Astrocyte (in vitro differentiated cells and primary cell): ENCODE data around the gene ERI2. TPM values are rescaled to one million over a fixed set of nuclear protein-coding genes. Genes with fewer than 3 reads are reported as not detected.

Experiments
- DNase-seq: peaks from one replicate; pipeline ENCODE4 v3.0.0-alpha.2; 2010; ENCODE audit warnings: low read depth
- FAIRE-seq: peaks from 2 replicates; lab custom pipeline; 2011; peaks lifted over from hg19 to GRCh38; lab: Jason Lieb, UNC
- H2AFZ ChIP-seq: 2 replicates; pipeline ENCODE4 v1.6.0; 2012; ENCODE audit warnings: low read depth, low read length, inconsistent platforms
- H3K27ac ChIP-seq: 2 replicates; pipeline ENCODE4 v1.5.1; 2011; ENCODE audit warnings: low read depth, low read length, inconsistent platforms
- H3K27me3 ChIP-seq: 2 replicates; pipeline ENCODE4 v1.6.0; 2011; ENCODE audit warnings: low read length, inconsistent platforms; ENCODE audit not compliant: insufficient read depth
- H3K36me3 ChIP-seq: 2 replicates; pipeline ENCODE4 v1.5.1; 2011; ENCODE audit warnings: low read length, inconsistent platforms; ENCODE audit not compliant: insufficient read depth
- H3K4me1 ChIP-seq: 2 replicates; pipeline ENCODE4 v1.5.1; 2011; ENCODE audit warnings: low read length, inconsistent platforms; ENCODE audit not compliant: insufficient read depth
- H3K4me2 ChIP-seq: 2 replicates; pipeline ENCODE4 v1.6.0; 2012; ENCODE audit warnings: low read length, inconsistent platforms
- H3K4me3 ChIP-seq: 2 replicates; pipeline ENCODE4 v1.5.1; 2011; ENCODE audit warnings: low read depth, mild to moderate bottlenecking, low read length, inconsistent platforms; ENCODE audit not compliant: insufficient read depth
- H3K79me2 ChIP-seq: 2 replicates; pipeline ENCODE4 v1.6.0; 2012; ENCODE audit warnings: mild to moderate bottlenecking, low read length, inconsistent platforms; ENCODE audit not compliant: insufficient read depth
- H3K9ac ChIP-seq: 2 replicates; pipeline ENCODE4 v1.6.0; 2012; ENCODE audit warnings: mild to moderate bottlenecking, low read length, inconsistent platforms
- H3K9me3 ChIP-seq: 2 replicates; pipeline ENCODE4 v1.5.1; 2012; ENCODE audit warnings: low read depth, mild to moderate bottlenecking, low read length, inconsistent platforms; ENCODE audit not compliant: insufficient read depth
- H4K20me1 ChIP-seq: 2 replicates; pipeline ENCODE4 v1.6.0; 2012; ENCODE audit warnings: low read length, inconsistent platforms; ENCODE audit not compliant: insufficient read depth
- H3K27ac Mint-ChIP-seq: one replicate; pipeline ENCODE4 v1.8.0; 2021; ENCODE audit warnings: mild to moderate bottlenecking, mixed read lengths; ENCODE audit not compliant: unreplicated experiment
- H3K27me3 Mint-ChIP-seq: one replicate; pipeline ENCODE4 v1.8.0; 2021; ENCODE audit warnings: low read depth, mixed read lengths; ENCODE audit not compliant: unreplicated experiment
- H3K36me3 Mint-ChIP-seq: one replicate; pipeline ENCODE4 v1.8.0; 2021; ENCODE audit warnings: low read depth, mixed read lengths; ENCODE audit not compliant: unreplicated experiment
- H3K4me1 Mint-ChIP-seq: one replicate; pipeline ENCODE4 v1.8.0; 2021; ENCODE audit warnings: low read depth, mixed read lengths; ENCODE audit not compliant: unreplicated experiment
- H3K4me3 Mint-ChIP-seq: one replicate; pipeline ENCODE4 v1.8.0; 2021; ENCODE audit warnings: mild to moderate bottlenecking, moderate library complexity, mixed read lengths; ENCODE audit not compliant: unreplicated experiment
- H3K9me3 Mint-ChIP-seq: one replicate; pipeline ENCODE4 v1.8.0; 2021; ENCODE audit warnings: mild to moderate bottlenecking, mixed read lengths; ENCODE audit not compliant: unreplicated experiment
- EZH2 ChIP-seq: IDR thresholded peaks from 2 replicates; pipeline ENCODE4 v1.6.1; 2012; ENCODE audit warnings: mild to moderate bottlenecking, low read length, inconsistent platforms; ENCODE audit not compliant: insufficient read depth
- total RNA-seq: library from RNA; stranded (reverse); gene quantifications from 2 replicates; pipeline ENCODE4 v1.2.1, GENCODE V29; 2021
- TF ChIP-seq, protein P1 (sequence below): IDR thresholded peaks from 2 replicates; pipeline ENCODE4 v1.5.1; 2011; ENCODE audit warnings: low read depth, mild to moderate bottlenecking, inconsistent platforms, low read length, moderate library complexity; ENCODE audit not compliant: insufficient read depth

The ERI2 gene
- total RNA-seq, 1 donor from 2014 or later = 12.9 TPM

DNA sequence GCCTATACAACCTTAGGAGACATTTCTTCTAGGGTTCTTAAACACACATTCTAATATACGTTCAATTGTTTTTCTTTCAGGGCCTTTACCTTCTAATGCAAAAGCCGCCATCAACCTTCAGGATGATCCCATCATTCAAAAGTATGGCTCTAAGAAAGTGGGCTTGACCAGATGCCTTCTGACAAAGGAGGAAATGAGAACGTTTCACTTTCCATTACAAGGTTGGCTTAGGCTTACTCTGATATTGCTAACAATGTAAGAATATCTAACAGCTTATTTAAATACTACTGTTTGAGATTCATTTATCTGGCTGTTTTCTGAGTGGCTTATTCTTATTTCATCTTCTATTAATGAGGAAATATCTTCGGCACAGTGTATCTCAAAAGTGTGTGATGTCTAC lies 15.4 kb upstream of the ERI2 start:
- H3K27me3 ChIP-seq = no peaks in the 10 kb centered on the region
- FAIRE-seq (no peak), DNase-seq (no peak)
- no peak overlapping the region for H3K4me2 ChIP-seq
- H3K36me3 ChIP-seq = peaks cover 12% of the 10 kb centered on the region
- Mint-ChIP-seq H3K9me3 (no peaks in the 10 kb centered on the region), H3K4me3 (no peak overlapping the region), H3K4me1 (no peaks in the 10 kb centered on the region), H3K36me3 (peaks cover 2% of the 10 kb centered on the region), H3K27me3 (no peaks in the 10 kb centered on the region), H3K27ac (no peak overlapping the region)
- H3K4me3 ChIP-seq = no peak overlapping the region
- no peak overlapping the region for H3K27ac ChIP-seq
- TF ChIP-seq, protein P1, sequence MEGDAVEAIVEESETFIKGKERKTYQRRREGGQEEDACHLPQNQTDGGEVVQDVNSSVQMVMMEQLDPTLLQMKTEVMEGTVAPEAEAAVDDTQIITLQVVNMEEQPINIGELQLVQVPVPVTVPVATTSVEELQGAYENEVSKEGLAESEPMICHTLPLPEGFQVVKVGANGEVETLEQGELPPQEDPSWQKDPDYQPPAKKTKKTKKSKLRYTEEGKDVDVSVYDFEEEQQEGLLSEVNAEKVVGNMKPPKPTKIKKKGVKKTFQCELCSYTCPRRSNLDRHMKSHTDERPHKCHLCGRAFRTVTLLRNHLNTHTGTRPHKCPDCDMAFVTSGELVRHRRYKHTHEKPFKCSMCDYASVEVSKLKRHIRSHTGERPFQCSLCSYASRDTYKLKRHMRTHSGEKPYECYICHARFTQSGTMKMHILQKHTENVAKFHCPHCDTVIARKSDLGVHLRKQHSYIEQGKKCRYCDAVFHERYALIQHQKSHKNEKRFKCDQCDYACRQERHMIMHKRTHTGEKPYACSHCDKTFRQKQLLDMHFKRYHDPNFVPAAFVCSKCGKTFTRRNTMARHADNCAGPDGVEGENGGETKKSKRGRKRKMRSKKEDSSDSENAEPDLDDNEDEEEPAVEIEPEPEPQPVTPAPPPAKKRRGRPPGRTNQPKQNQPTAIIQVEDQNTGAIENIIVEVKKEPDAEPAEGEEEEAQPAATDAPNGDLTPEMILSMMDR = no peak
- TF ChIP-seq EZH2 = no peak
- no peak overlapping the region for H2AFZ ChIP-seq
- H4K20me1 ChIP-seq = no peaks in the 10 kb centered on the region
- no peaks in the 10 kb centered on the region for H3K9me3 ChIP-seq
- no peaks in the 10 kb centered on the region for H3K4me1 ChIP-seq
- no peak overlapping the region for H3K9ac ChIP-seq
- H3K79me2 ChIP-seq = no peaks in the 10 kb centered on the region

DNA sequence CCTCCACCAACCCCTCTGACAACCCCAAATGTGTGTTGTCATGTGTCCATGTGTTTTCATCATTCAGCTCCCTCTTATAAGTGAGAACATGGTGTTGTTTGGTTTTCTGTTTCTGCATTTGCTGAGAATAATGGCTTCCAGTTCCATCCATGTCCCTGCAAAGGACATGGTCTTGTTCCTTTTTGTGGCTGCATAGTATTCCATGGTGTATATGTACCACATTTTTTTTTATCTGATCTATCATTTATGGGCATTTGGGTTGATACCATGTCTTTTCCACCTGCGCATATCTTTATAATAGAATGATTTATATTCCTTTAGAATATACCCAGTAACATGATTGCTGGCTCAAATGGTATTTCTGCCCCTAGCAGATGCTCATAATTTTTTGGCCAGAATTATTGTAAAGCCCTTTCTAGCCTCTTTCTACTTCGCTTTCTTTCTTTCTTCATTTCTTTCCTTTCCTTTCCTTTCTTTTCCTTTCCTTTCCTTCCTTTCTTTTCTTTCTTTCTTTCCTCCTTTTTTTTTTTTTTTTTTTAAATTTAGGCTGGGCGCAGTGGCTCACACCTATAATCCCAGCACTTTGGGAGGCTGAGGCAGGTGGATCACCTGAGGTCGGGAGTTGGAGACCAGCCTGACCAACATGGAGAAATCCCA lies 12.8 kb upstream of the ERI2 start:
- H3K36me3 Mint-ChIP-seq = peaks cover 2% of the 10 kb centered on the region
- H3K4me1 ChIP-seq = peaks cover 6% of the 10 kb centered on the region
- FAIRE-seq (no peak), DNase-seq (no peak)
- H3K36me3 ChIP-seq = peaks cover 9% of the 10 kb centered on the region
- no peak overlapping the region for H3K4me3 ChIP-seq
- no peaks in the 10 kb centered on the region for H3K9me3 Mint-ChIP-seq
- no peak overlapping the region for H3K4me3 Mint-ChIP-seq
- H3K4me2 ChIP-seq = no peak overlapping the region
- no peak overlapping the region for H3K27ac Mint-ChIP-seq
- H3K9me3 ChIP-seq = no peaks in the 10 kb centered on the region
- H4K20me1 ChIP-seq = no peaks in the 10 kb centered on the region
- H3K27me3 ChIP-seq = no peaks in the 10 kb centered on the region
- H3K79me2 ChIP-seq = no peaks in the 10 kb centered on the region
- H3K4me1 Mint-ChIP-seq = no peaks in the 10 kb centered on the region
- TF ChIP-seq, protein P1 = no peak
- no peak for TF ChIP-seq EZH2
- no peaks in the 10 kb centered on the region for H3K27me3 Mint-ChIP-seq
- H3K27ac ChIP-seq = no peak overlapping the region
- H2AFZ ChIP-seq = no peak overlapping the region
- H3K9ac ChIP-seq = no peak overlapping the region

DNA sequence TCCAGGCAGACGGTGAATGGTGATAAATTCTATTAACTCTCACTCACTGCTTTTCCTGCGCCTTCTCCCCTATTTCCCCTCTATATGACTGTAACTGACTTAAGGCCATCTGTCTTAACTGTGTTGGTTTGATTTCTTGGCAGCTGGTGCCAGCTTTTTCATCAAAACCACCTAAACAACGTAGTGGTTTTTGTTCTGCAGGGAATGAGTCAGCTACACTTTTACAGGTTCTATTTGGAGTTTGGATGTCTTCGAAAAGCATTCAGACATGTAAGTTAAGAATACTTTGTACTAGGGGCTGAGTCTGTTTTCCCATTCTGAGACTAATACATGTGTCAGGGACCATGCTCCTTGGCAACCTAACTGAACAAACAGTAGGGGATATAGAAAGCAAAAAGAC lies 8.5 kb upstream of the ERI2 start:
- H3K4me3 Mint-ChIP-seq = no peak overlapping the region
- H3K36me3 Mint-ChIP-seq = peaks cover 2% of the 10 kb centered on the region
- no peak overlapping the region for H3K4me3 ChIP-seq
- peak overlapping the region; percentile 12 for H3K4me2 ChIP-seq
- H3K9me3 Mint-ChIP-seq = no peaks in the 10 kb centered on the region
- peaks cover 7% of the 10 kb centered on the region for H3K36me3 ChIP-seq
- H3K27me3 Mint-ChIP-seq = no peaks in the 10 kb centered on the region
- H3K4me1 Mint-ChIP-seq = no peaks in the 10 kb centered on the region
- FAIRE-seq (no peak), DNase-seq (peak; percentile 59)
- no peak overlapping the region for H2AFZ ChIP-seq
- H3K9me3 ChIP-seq = no peaks in the 10 kb centered on the region
- peaks cover 6% of the 10 kb centered on the region for H3K4me1 ChIP-seq
- H3K9ac ChIP-seq = no peak overlapping the region
- no peaks in the 10 kb centered on the region for H4K20me1 ChIP-seq
- H3K79me2 ChIP-seq = no peaks in the 10 kb centered on the region
- H3K27ac Mint-ChIP-seq = no peak overlapping the region
- TF ChIP-seq, protein P1 = no peak
- no peak for TF ChIP-seq EZH2
- no peaks in the 10 kb centered on the region for H3K27me3 ChIP-seq
- H3K27ac ChIP-seq = no peak overlapping the region
